Transverse colon (tissue), 4 donors: ENCODE results near the gene CHMP3. TPM values are rescaled to one million over a fixed set of nuclear protein-coding genes. Genes with fewer than 3 reads are reported as not detected.
"Not testable (repeated sequence)": the region's sequence is repeated elsewhere in the genome, so short reads cannot be mapped to it uniquely, and the experiment has no call there.

Experiments used
- DNase-seq: peaks from one replicate; pipeline ENCODE4 v3.0.0-alpha.2; 2019
- H3K27ac ChIP-seq, 4 donors: fragments of 200-600 bp; sonication (generic); 2 replicates each; pipeline ENCODE4 v1.5.1; 2016 to 2018; ENCODE audit warnings: inconsistent platforms in 4 of 4
- H3K27me3 ChIP-seq: fragments of 200-600 bp; sonication (generic); 2 replicates; pipeline ENCODE4 v1.5.1; 2017; ENCODE audit warnings: inconsistent platforms
- H3K36me3 ChIP-seq, 4 donors: fragments of 200-600 bp; sonication (generic); 2 replicates each; pipeline ENCODE4 v1.5.1; 2017 to 2019; ENCODE audit warnings: inconsistent platforms in 4 of 4
- H3K4me1 ChIP-seq, 4 donors: fragments of 200-600 bp; sonication (generic); 2 replicates each; pipeline ENCODE4 v1.5.1; 2017 to 2020; ENCODE audit warnings: inconsistent platforms in 4 of 4
- H3K4me3 ChIP-seq, 4 donors: fragments of 200-600 bp; sonication (generic); 1 replicate in 1 of 4; 2 replicates in 3 of 4; pipeline versions ENCODE4 v1.5.1 to v1.6.1; 2017 to 2019; ENCODE audit warnings: inconsistent platforms in 4 of 4
- H3K9me3 ChIP-seq, 2 donors: fragments of 200-600 bp; sonication (generic); 2 replicates each; pipeline ENCODE4 v1.5.1; 2017 to 2019; ENCODE audit warnings: inconsistent platforms in 2 of 2
- CTCF ChIP-seq, 5 experiments: fragments of 200-600 bp in 3 of 5; fragments of 450-650 bp in 2 of 5; sonication (generic) in 3 of 5; IDR thresholded peaks; 1 replicate in 2 of 5; 2 replicates in 3 of 5; pipeline ENCODE4 v1.5.1; 2016 to 2017; ENCODE audit warnings: antibody characterized with exemption in 5 of 5, inconsistent platforms in 3 of 5, mild to moderate bottlenecking in 2 of 5, moderate library complexity in 1 of 5
- EP300 ChIP-seq: sonication (generic); formaldehyde crosslinking; IDR thresholded peaks from one replicate; pipeline ENCODE4 v1.6.1; 2017; ENCODE audit warnings: antibody characterized with exemption, low read depth
- POLR2A ChIP-seq: fragments of 450-650 bp; IDR thresholded peaks from one replicate; pipeline ENCODE4 v1.6.1; 2016; ENCODE audit warnings: antibody characterized with exemption, mild to moderate bottlenecking, moderate library complexity
- POLR2AphosphoS5 ChIP-seq, 3 donors: sonication (generic); formaldehyde crosslinking; IDR thresholded peaks; one replicate each; pipeline ENCODE4 v1.6.1; 2016; ENCODE audit warnings: antibody characterized with exemption in 3 of 3
- WGBS, 2 donors: methylation state at CpG; one replicate each; pipeline ENCODE4 v1.1.5; 2018; ENCODE audit warnings: low coverage in 1 of 2; 5-methylcytosine and 5-hydroxymethylcytosine counted together
- in situ Hi-C, 4 donors: fragments of 200-750 bp; cut with MboI; loops; one replicate each; pipeline versions ENCODE4 v1.15.0 to v1.15.1; 2017; ENCODE audit warnings: low sequenced_read_pairs in 3 of 4, low pct_ligation_motif_present in 1 of 4, low pct_unique_long_range_greater_than_20kb in 1 of 4
- intact Hi-C: fragments of 100-400 bp; cut with DNase I; formaldehyde crosslinking; loops from one replicate; pipeline ENCODE4 v1.15.1; 2023; ENCODE audit warnings: low total_unique reads
- total RNA-seq, 4 donors: library from RNA; depleted of rRNA; stranded (reverse); fragments of >200 nt; gene quantifications; one replicate each; pipeline ENCODE4 v1.1.0, GENCODE V29; 2016

CHMP3 gene
- total RNA-seq, 4 donors from 2014 or later, result 83.8 to 200 (median 101) TPM

- no peak overlapping the region for H3K4me3 ChIP-seq
- TF ChIP-seq POLR2AphosphoS5 (IDR thresholded peaks at IDR 0.05) (no peak), CTCF (IDR thresholded peaks at IDR 0.05) (no peak), EP300 (no peak), POLR2A (no peak)
- intact Hi-C loops, result no loop called here
- DNase-seq, result no peak
- peaks cover under 1 to 12% (median 3%) of the 10 kb centered on the region in 4 donors for H3K4me1 ChIP-seq
- H3K9me3 ChIP-seq, result no peaks in the 10 kb centered on the region
- H3K27ac ChIP-seq, result no peak overlapping the region
- H3K36me3 ChIP-seq, result no peaks in the 10 kb centered on the region
- no peaks in the 10 kb centered on the region for H3K27me3 ChIP-seq
- WGBS, 2 donors, result 84 to 89% methylated on average over 5 to 16 of the region's 16 CpGs
- in situ Hi-C loops, result loop anchor here in 1 of 4 donors (25.0 kb wide), 1 partner anchor 131 kb away; no protein-coding TSS in a partner anchor
Measured at GRCh38 chr2:86556508-86556907, 6.7 kb downstream of the CHMP3 start.

DNA sequence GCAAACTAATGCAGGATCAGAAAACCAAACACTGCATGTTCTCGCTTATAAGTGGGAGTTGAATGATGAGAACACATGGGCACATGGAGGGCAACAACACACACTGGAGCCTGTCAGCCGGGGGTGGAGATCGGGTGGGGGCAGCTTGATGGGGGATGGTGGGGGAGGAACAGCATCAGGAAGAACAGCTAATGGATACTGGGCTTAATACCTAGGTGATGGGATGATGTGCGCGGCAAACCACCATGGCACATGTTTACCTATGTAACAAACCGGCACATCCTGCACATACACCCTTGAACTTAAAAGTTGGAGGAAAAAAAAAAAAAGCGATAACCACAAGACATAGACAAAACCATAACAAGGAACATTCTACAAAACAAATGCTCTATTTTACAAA, 10.4 kb downstream of the CHMP3 start:
- Histone ChIP-seq H3K27ac (no peak overlapping the region), H3K27me3 (no peaks in the 10 kb centered on the region), H3K36me3 (peaks cover 0 to 15% (median 6%) of the 10 kb centered on the region in 4 donors), H3K4me3 (no peak overlapping the region), H3K9me3 (peaks cover 0 to 14% of the 10 kb centered on the region in 2 donors), H3K4me1 (peaks cover 0 to 4% (median 2%) of the 10 kb centered on the region in 4 donors)
- in situ Hi-C loops (loop anchor here in 1 of 4 donors (25.0 kb wide), 1 partner anchor 134 kb away; no protein-coding TSS in a partner anchor), intact Hi-C loops (no loop called here)
- no peak for DNase-seq
- WGBS, 2 donors, result 86 to 100% methylated on average over 1 to 7 of the region's 7 CpGs
- TF ChIP-seq POLR2A (no peak), POLR2AphosphoS5 (IDR thresholded peaks at IDR 0.05) (no peak), CTCF (IDR thresholded peaks at IDR 0.05) (no peak), EP300 (no peak)

GRCh38 chr2:86549963-86550725, 13.1 kb downstream of the CHMP3 start:
- H3K4me3 ChIP-seq, H3K4me1 ChIP-seq, DNase-seq, H3K27me3 ChIP-seq, intact Hi-C loops, H3K27ac ChIP-seq: not testable (repeated sequence)
- H3K36me3 ChIP-seq, result peaks cover 0 to 30% (median 8%) of the 10 kb centered on the region in 4 donors
- H3K9me3 ChIP-seq, result peaks cover 0 to 18% of the 10 kb centered on the region in 2 donors
- in situ Hi-C loops, result loop anchor here in 1 of 4 donors (25.0 kb wide), 1 partner anchor 137 kb away; no protein-coding TSS in a partner anchor
- 97 to 98% methylated on average over 19 to 26 of the region's 26 CpGs for WGBS, 2 donors

GRCh38 chr2:86549440-86549839, 13.8 kb downstream of the CHMP3 start:
- in situ Hi-C loops, H3K27me3 ChIP-seq, DNase-seq, H3K27ac ChIP-seq, H3K4me1 ChIP-seq, intact Hi-C loops, H3K4me3 ChIP-seq: not testable (repeated sequence)
- Histone ChIP-seq H3K36me3 (peaks cover 0 to 30% (median 8%) of the 10 kb centered on the region in 4 donors), H3K9me3 (peaks cover 0 to 18% of the 10 kb centered on the region in 2 donors)
- 93 to 96% methylated on average over 3 to 29 of the region's 31 CpGs for WGBS, 2 donors

DNA sequence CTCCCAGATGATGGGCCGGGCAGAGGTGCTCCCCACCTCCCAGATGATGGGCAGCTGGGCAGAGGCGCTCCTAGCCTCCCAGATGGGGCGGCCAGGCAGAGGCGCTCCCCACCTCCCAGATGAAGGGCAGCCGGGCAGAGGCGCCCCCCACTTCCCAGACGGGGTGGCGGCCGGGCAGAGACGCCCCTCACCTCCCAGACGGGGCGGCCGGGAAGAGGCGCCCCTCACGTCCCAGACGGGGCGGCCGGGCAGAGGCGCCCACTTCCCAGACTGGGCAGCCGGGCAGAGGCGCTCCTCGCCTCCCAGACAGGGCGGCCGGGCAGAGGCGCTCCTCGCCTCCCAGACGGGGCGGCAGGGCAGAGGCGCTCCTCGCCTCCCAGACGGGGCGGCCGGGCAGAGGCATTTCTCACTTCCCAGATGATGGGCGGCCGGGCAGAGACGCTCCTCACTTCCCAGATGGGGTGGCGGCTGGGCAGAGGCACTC, 14.3 kb downstream of the CHMP3 start:
- H3K9me3 ChIP-seq, result peaks cover 0 to 18% of the 10 kb centered on the region in 2 donors
- 98% methylated on average over 11 of the region's 37 CpGs; no CpG with 5 or more reads in 1 of the 2 donors for WGBS, 2 donors

GRCh38 chr2:86548165-86548912, 14.9 kb downstream of the CHMP3 start:
- in situ Hi-C loops, intact Hi-C loops, H3K4me3 ChIP-seq, H3K27ac ChIP-seq, H3K4me1 ChIP-seq, H3K27me3 ChIP-seq, DNase-seq: not testable (repeated sequence)
- 96 to 100% methylated on average over 3 to 19 of the region's 20 CpGs for WGBS, 2 donors
- Histone ChIP-seq H3K36me3 (peaks cover 0 to 30% (median 8%) of the 10 kb centered on the region in 4 donors), H3K9me3 (peaks cover 0 to 18% of the 10 kb centered on the region in 2 donors)

More for the DNA sequence above, 14.3 kb downstream of the CHMP3 start:
- H3K4me1 ChIP-seq, H3K4me3 ChIP-seq, intact Hi-C loops, DNase-seq, in situ Hi-C loops, H3K27ac ChIP-seq, H3K27me3 ChIP-seq: not testable (repeated sequence)
- peaks cover 0 to 30% (median 8%) of the 10 kb centered on the region in 4 donors for H3K36me3 ChIP-seq

DNA sequence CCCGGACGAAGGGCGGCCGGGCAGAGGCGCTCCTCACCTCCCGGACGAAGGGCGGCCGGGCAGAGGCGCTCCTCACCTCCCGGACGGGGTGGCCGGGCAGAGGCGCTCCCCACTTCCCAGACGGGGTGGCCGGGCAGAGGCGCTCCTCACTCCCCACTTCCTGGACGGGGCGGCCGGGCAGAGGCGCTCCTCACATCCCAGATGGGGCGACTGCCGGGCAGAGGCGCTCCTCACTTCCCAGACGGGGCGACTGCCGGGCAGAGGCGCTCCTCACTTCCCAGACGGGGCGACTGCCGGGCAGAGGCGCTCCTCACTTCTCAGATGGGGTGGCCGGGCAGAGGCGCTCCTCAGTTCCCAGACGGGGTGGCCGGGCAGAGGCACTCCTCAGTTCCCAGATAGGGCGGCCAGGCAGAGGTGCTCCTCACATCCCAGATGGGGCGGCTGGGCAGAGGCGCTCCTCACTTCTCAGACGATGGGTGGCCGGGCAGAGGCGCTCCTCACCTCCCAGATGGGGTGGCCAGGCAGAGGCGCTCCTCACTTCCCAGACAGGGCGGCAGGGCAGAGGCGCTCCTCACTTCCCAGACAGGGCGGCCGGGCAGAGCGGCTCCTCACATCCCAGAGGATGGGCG, 17.8 kb downstream of the CHMP3 start:
- H3K27ac ChIP-seq, H3K4me1 ChIP-seq, in situ Hi-C loops, H3K27me3 ChIP-seq, DNase-seq, intact Hi-C loops, H3K4me3 ChIP-seq: not testable (repeated sequence)
- Histone ChIP-seq H3K36me3 (peaks cover 0 to 30% (median 8%) of the 10 kb centered on the region in 4 donors), H3K9me3 (peaks cover 0 to 18% of the 10 kb centered on the region in 2 donors)
- 95% methylated on average over 32 of the region's 49 CpGs; no CpG with 5 or more reads in 1 of the 2 donors for WGBS, 2 donors
